LNCaP clone FGC (cell line): ENCODE data around the gene TACC3.

Experiments used
- DNase-seq: peaks from one replicate; pipeline ENCODE4 v3.0.0-alpha.2; 2011; ENCODE audit warnings: low read depth
- H3K4me3 ChIP-seq: 2 replicates; pipeline ENCODE4 v1.5.1; 2011; ENCODE audit warnings: mild to moderate bottlenecking, low read depth, low read length, control low read depth
- CTCF ChIP-seq: IDR thresholded peaks from 2 replicates; pipeline ENCODE4 v1.5.1; 2012; ENCODE audit warnings: mild to moderate bottlenecking; ENCODE audit not compliant: control insufficient read depth, insufficient read depth; ENCODE audit errors: extremely low read depth

The TACC3 gene

GRCh38 chr4:1766106-1767060 is 45.1 kb downstream of the TACC3 start:
- no peak overlapping the region for H3K4me3 ChIP-seq
- DNase-seq, result no peak
- TF ChIP-seq CTCF, result no peak

- no peak for TF ChIP-seq CTCF
- no peak for DNase-seq
- no peak overlapping the region for H3K4me3 ChIP-seq
Measured at GRCh38 chr4:1767061-1767769, 45.9 kb downstream of the TACC3 start.

- no peak overlapping the region for H3K4me3 ChIP-seq
- no peak for DNase-seq
- no peak for TF ChIP-seq CTCF
Measured at GRCh38 chr4:1767770-1768366, 46.5 kb downstream of the TACC3 start.

- TF ChIP-seq CTCF, result no peak
- H3K4me3 ChIP-seq, result no peak overlapping the region
- no peak for DNase-seq
Measured at GRCh38 chr4:1768367-1769034, 47.2 kb downstream of the TACC3 start.

GRCh38 chr4:1769692-1770091 is 48.4 kb downstream of the TACC3 start:
- no peak for DNase-seq
- TF ChIP-seq CTCF, result no peak
- H3K4me3 ChIP-seq, result no peak overlapping the region

- no peak overlapping the region for H3K4me3 ChIP-seq
- DNase-seq, result no peak
- no peak for TF ChIP-seq CTCF
Measured at GRCh38 chr4:1770245-1770644, 48.9 kb downstream of the TACC3 start.
